HEK293T (cell line): ENCODE results near the gene ARPC4.

Experiments
- CTCF ChIA-PET: fragments of 350-600 bp; formaldehyde crosslinking; extraction: SDS; loops from one replicate; lab custom pipeline; 2021; ENCODE audit warnings: antibody characterized with exemption, inconsistent platforms; lab: Yijun Ruan, JAX
- POLR2A ChIA-PET: fragments of 350-600 bp; formaldehyde crosslinking; extraction: SDS; loops from one replicate; lab custom pipeline; 2020; ENCODE audit warnings: antibody characterized with exemption, inconsistent platforms; lab: Yijun Ruan, JAX
- DNase-seq: peaks from one replicate; pipeline ENCODE4 v3.0.0; 2012; ENCODE audit warnings: mixed read lengths; ENCODE audit errors: extremely low spot score
- ARNT ChIP-seq: fragments of 450-650 bp; IDR thresholded peaks from 2 replicates; pipeline ENCODE4 v1.6.1; 2017; ENCODE audit warnings: mild to moderate bottlenecking
- BHLHE40 ChIP-seq: fragments of 450-650 bp; IDR thresholded peaks from 2 replicates; pipeline ENCODE4 v1.6.1; 2016; ENCODE audit warnings: mild to moderate bottlenecking, moderate library complexity, borderline replicate concordance
- CTBP1 ChIP-seq: fragments of 450-650 bp; IDR thresholded peaks from 2 replicates; pipeline ENCODE4 v1.6.1; 2016; ENCODE audit warnings: borderline replicate concordance
- ELF4 ChIP-seq: fragments of 450-650 bp; IDR thresholded peaks from 2 replicates; pipeline ENCODE4 v1.6.1; 2017; ENCODE audit warnings: antibody characterized with exemption
- FOXA1 ChIP-seq: fragments of 450-650 bp; IDR thresholded peaks from 2 replicates; pipeline ENCODE4 v1.6.1; 2016; ENCODE audit warnings: mild to moderate bottlenecking
- FOXK2 ChIP-seq: fragments of 450-650 bp; IDR thresholded peaks from 2 replicates; pipeline ENCODE4 v1.6.1; 2016; ENCODE audit warnings: mild to moderate bottlenecking
- FOXM1 ChIP-seq: fragments of 450-650 bp; IDR thresholded peaks from 2 replicates; pipeline ENCODE4 v1.6.1; 2017; ENCODE audit warnings: mild to moderate bottlenecking, borderline replicate concordance
- HDGF ChIP-seq: fragments of 450-650 bp; IDR thresholded peaks from 2 replicates; pipeline ENCODE4 v1.6.1; 2017; ENCODE audit warnings: antibody characterized with exemption, borderline replicate concordance
- L3MBTL2 ChIP-seq: fragments of 450-650 bp; conservative IDR thresholded peaks from 2 replicates; pipeline ENCODE4 v1.6.1; 2016; ENCODE audit warnings: mild to moderate bottlenecking
- LEF1 ChIP-seq: fragments of 450-650 bp; IDR thresholded peaks from 2 replicates; pipeline ENCODE4 v1.6.1; 2017; ENCODE audit warnings: mild to moderate bottlenecking, borderline replicate concordance
- NFRKB ChIP-seq: fragments of 450-650 bp; IDR thresholded peaks from 2 replicates; pipeline ENCODE4 v1.6.1; 2016; ENCODE audit warnings: mild to moderate bottlenecking, moderate library complexity
- SP1 ChIP-seq: fragments of 450-650 bp; IDR thresholded peaks from 2 replicates; pipeline ENCODE4 v1.6.1; 2017
- SUZ12 ChIP-seq: fragments of 450-650 bp; IDR thresholded peaks from 2 replicates; pipeline ENCODE4 v1.6.1; 2016; ENCODE audit warnings: mild to moderate bottlenecking
- TARDBP ChIP-seq: fragments of 450-650 bp; IDR thresholded peaks from 2 replicates; pipeline ENCODE4 v1.6.1; 2016
- ZNF384 ChIP-seq: fragments of 450-650 bp; IDR thresholded peaks from 2 replicates; pipeline ENCODE4 v1.6.1; 2016
- TF ChIP-seq, protein P1 (sequence below): fragments of 450-650 bp; IDR thresholded peaks from 2 replicates; pipeline ENCODE4 v1.6.1; 2016

ARPC4 gene

GRCh38 chr3:9792405-9793160 is at the start of gene ARPC4, which contains the start of gene TADA3:
Gene ARPC4 (plus strand): TSS chr3:9793082. CDS start chr3:9793122, 40 bp downstream.
Gene TADA3 (minus strand): TSS chr3:9792473. CDS start chr3:9791466, 1,007 bp downstream.
- TF ChIP-seq SUZ12 (no peak), ZNF384 (no peak), BHLHE40 (peak; percentile 95), SP1 (no peak; the same call in 1 of the 2 replicates), CTBP1 (no peak), L3MBTL2 (no peak), HDGF (no peak), FOXA1 (no peak), LEF1 (no peak), ELF4 (peak; percentile 96)
- DNase-seq = peak; percentile 96
- ChIA-PET CTCF (interaction anchor here (0.7 kb wide), 1 partner anchor 292 kb away, joined by 4 read pairs; no protein-coding TSS in a partner anchor), POLR2A (interaction anchor here (0.6 to 1.4 kb wide), 17 partner anchors 9 to 289 kb away, joined by 3 to 14 read pairs (median 4); partner anchors contain the start of genes CAMK1, CRELD1, FANCD2 and OGG1)

GRCh38 chr3:9743548-9743947 is 49.3 kb upstream of the ARPC4 start:
- ChIA-PET CTCF (no interaction called here), POLR2A (no interaction called here)
- TF ChIP-seq CTBP1 (no peak), FOXK2 (no peak), L3MBTL2 (no peak)
- no peak for DNase-seq

DNA sequence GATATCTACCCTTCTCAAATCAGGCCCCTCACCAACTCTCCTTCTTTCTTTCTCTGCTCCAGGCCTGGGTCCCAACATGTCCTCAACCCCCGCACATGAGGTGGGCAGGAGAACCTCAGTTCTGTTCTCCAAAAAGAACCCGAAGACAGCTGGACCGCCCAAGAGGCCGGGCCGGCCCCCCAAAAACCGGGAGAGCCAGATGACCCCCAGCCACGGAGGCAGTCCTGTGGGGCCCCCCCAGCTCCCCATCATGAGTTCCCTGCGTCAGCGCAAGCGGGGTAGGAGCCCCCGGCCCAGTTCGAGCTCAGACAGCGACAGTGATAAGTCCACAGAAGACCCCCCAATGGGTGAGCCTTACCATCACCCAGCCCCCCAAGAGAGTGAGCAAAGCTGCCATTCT is 48.7 kb upstream of the ARPC4 start:
- DNase-seq = no peak
- ChIA-PET POLR2A (no interaction called here), CTCF (no interaction called here)
- no peak for TF ChIP-seq ARNT
- no peak for TF ChIP-seq ZNF384
- no peak for TF ChIP-seq LEF1
- no peak for TF ChIP-seq SP1
- no peak for TF ChIP-seq FOXK2
- TF ChIP-seq FOXA1 = no peak

DNA sequence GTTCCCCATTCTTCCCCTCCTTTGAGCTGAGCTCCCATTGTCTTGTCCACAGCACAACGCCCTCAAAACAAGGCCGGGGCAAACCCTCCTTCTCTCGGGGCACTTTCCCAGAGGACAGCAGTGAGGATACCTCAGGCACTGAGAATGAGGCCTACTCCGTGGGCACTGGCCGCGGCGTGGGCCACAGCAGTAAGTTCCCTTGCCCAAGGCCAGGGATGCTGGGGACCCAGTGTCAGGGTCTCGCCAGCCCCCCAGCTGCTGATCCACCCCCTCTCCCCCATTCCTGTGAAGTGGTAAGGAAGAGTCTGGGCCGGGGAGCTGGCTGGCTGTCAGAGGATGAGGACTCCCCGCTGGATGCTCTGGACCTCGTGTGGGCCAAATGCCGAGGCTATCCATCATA is 47.4 kb upstream of the ARPC4 start:
- ChIA-PET POLR2A (no interaction called here), CTCF (interaction anchor here (1.0 kb wide), 1 partner anchor 9 kb away, joined by 3 read pairs; no protein-coding TSS in a partner anchor)
- DNase-seq = no peak
- TF ChIP-seq ELF4 = no peak
- no peak for TF ChIP-seq LEF1
- no peak for TF ChIP-seq TARDBP
- no peak for TF ChIP-seq BHLHE40
- TF ChIP-seq ARNT = no peak

DNA sequence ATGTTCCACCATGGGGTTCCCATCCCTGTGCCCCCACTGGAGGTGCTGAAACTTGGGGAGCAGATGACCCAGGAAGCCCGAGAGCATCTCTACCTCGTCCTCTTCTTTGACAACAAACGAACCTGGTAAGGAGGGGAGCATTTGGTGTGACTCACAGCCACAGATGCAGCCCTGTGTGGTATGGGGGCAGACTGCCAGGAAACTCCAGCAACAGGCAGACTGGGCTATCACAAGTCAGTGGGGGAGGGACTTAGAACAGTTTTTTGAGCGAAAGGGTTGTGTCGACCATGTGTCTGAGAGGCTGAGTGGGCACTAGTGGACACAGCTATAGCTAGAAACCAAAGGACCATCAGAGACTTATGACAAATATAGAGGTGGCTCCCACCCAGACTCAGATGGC is 46.6 kb upstream of the ARPC4 start:
- no peak for TF ChIP-seq FOXK2
- TF ChIP-seq CTBP1 = no peak
- TF ChIP-seq BHLHE40 = no peak
- TF ChIP-seq ARNT = no peak
- TF ChIP-seq ELF4 = no peak
- TF ChIP-seq TARDBP = no peak
- no peak for TF ChIP-seq L3MBTL2
- TF ChIP-seq, protein P1, sequence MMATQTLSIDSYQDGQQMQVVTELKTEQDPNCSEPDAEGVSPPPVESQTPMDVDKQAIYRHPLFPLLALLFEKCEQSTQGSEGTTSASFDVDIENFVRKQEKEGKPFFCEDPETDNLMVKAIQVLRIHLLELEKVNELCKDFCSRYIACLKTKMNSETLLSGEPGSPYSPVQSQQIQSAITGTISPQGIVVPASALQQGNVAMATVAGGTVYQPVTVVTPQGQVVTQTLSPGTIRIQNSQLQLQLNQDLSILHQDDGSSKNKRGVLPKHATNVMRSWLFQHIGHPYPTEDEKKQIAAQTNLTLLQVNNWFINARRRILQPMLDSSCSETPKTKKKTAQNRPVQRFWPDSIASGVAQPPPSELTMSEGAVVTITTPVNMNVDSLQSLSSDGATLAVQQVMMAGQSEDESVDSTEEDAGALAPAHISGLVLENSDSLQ = no peak
- TF ChIP-seq SUZ12 = no peak
- TF ChIP-seq FOXA1 = no peak
- no peak for TF ChIP-seq ZNF384
- TF ChIP-seq NFRKB = no peak
- TF ChIP-seq SP1 = no peak
- TF ChIP-seq HDGF = no peak
- TF ChIP-seq LEF1 = no peak
- no peak for TF ChIP-seq FOXM1
- DNase-seq = no peak
- ChIA-PET CTCF (no interaction called here), POLR2A (no interaction called here)

- CTCF ChIA-PET = no interaction called here
- no peak for DNase-seq
- TF ChIP-seq SP1 = no peak
- no peak for TF ChIP-seq ELF4
- TF ChIP-seq SUZ12 = no peak
- no peak for TF ChIP-seq FOXM1
- no peak for TF ChIP-seq TARDBP
- TF ChIP-seq L3MBTL2 = no peak
- no peak for TF ChIP-seq ARNT
- TF ChIP-seq ZNF384 = no peak
- no peak for TF ChIP-seq HDGF
- no peak for TF ChIP-seq BHLHE40
- POLR2A ChIA-PET = no interaction called here
Measured at GRCh38 chr3:9747267-9747666, 45.6 kb upstream of the ARPC4 start.

GRCh38 chr3:9748031-9748430 is 44.9 kb upstream of the ARPC4 start:
- DNase-seq = no peak
- TF ChIP-seq ELF4 = no peak
- no peak for TF ChIP-seq FOXA1
- no peak for TF ChIP-seq SUZ12
- no peak for TF ChIP-seq TARDBP
- no peak for TF ChIP-seq ARNT
- TF ChIP-seq, protein P1 = no peak
- TF ChIP-seq FOXK2 = no peak
- POLR2A ChIA-PET = interaction anchor here (2.3 to 2.4 kb wide), 2 partner anchors 11 to 16 kb away, joined by 11 to 35 read pairs; partner anchors contain the start of gene BRPF1
- CTCF ChIA-PET = no interaction called here
